GM12892 (cell line): ENCODE data around the gene THADA.

ENCODE experiments used
- POLR2A ChIP-seq: IDR thresholded peaks from 2 replicates; pipeline ENCODE4 v1.6.1; 2011; ENCODE audit warnings: low read depth, low read length, control low read depth
- POLR2AphosphoS5 ChIP-seq: IDR thresholded peaks from 2 replicates; pipeline ENCODE4 v1.6.1; 2011; ENCODE audit warnings: low read depth, low read length, control low read depth
- TAF1 ChIP-seq: IDR thresholded peaks from 2 replicates; pipeline ENCODE4 v1.6.1; 2011; ENCODE audit warnings: low read depth, mild to moderate bottlenecking, control low read depth, low read length, borderline replicate concordance

DNA sequence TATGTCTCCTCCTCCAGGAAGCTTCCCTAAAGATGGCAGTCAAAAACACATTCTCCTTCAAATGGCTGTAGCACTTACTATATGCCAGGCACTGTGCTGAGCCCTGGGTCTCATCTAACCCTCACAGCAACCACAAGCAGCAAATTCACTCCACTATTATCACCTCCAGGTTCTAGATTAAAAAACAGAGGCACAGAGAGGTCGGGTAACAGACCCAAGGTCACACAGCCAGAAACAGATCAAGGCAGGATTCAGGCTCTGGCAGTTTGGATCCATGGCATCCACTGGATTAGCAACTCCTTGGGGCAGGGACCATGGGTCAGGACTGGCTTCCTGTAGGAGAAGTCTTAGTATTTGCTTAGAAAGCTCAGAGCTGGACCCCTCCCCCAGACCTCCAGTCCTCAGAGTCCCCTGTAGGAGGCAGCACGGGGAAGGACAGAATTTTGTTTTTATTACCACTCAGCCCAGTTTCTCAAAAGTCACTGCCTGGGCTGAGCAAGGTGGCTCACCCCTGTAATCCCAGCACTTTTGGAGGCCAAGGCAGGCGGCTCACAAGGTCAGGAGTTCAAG is 403.8 kb downstream of the THADA start:
- TF ChIP-seq POLR2A (no peak), POLR2AphosphoS5 (no peak), TAF1 (no peak)
